Testis (tissue), 3 donors: Measurements from ENCODE around the gene LAMTOR1. TPM values are rescaled to one million over a fixed set of nuclear protein-coding genes. Genes with fewer than 3 reads are reported as not detected.
"Not testable (repeated sequence)": the region's sequence is repeated elsewhere in the genome, so short reads cannot be mapped to it uniquely, and the experiment has no call there.

ENCODE experiments used
- DNase-seq: peaks from one replicate; pipeline ENCODE4 v3.0.0-alpha.2; 2019
- H3K27ac ChIP-seq, 2 donors: fragments of 200-600 bp; sonication (generic); one replicate each; pipeline ENCODE4 v1.5.1; 2019
- H3K27me3 ChIP-seq: fragments of 200-600 bp; sonication (generic); one replicate; pipeline ENCODE4 v1.5.1; 2019
- H3K36me3 ChIP-seq: fragments of 200-600 bp; sonication (generic); one replicate; pipeline ENCODE4 v1.5.1; 2017; ENCODE audit warnings: low read depth; ENCODE audit errors: missing control alignments
- H3K4me1 ChIP-seq: fragments of 200-600 bp; sonication (generic); one replicate; pipeline ENCODE4 v1.5.1; 2019
- H3K4me3 ChIP-seq, 2 donors: fragments of 200-600 bp; sonication (generic); one replicate each; pipeline ENCODE4 v1.5.1; 2017 to 2019
- H3K9me3 ChIP-seq: fragments of 200-600 bp; sonication (generic); one replicate; pipeline ENCODE4 v1.5.1; 2017
- POLR2A ChIP-seq: fragments of 450-650 bp; IDR thresholded peaks from one replicate; pipeline ENCODE4 v1.6.1; 2017; ENCODE audit warnings: antibody characterized with exemption, mild to moderate bottlenecking, moderate library complexity
- WGBS, 2 donors: methylation state at CpG; one replicate each; pipeline ENCODE4 v1.1.5; 2018; 5-methylcytosine and 5-hydroxymethylcytosine counted together
- intact Hi-C: fragments of 100-400 bp; cut with DNase I; formaldehyde crosslinking; loops from one replicate; pipeline ENCODE4 v1.15.1; 2023; ENCODE audit warnings: low total_unique reads
- polyA plus RNA-seq: library from polyadenylated mRNA; stranded (reverse); fragments of 350-450 nt; fragmentation: Illumina TruSeq; extraction: RNeasy Lipid Tissue Mini Kit (QIAGEN cat#74804); gene quantifications from one replicate; pipeline ENCODE4 v1.2.3, GENCODE V29; 2014; ENCODE audit warnings: low read depth, low replicate concordance; ENCODE audit not compliant: insufficient read depth
- total RNA-seq, 2 donors: library from RNA; depleted of rRNA; stranded (reverse); fragments of >200 nt; gene quantifications; one replicate each; pipeline ENCODE4 v1.2.3, GENCODE V29; 2016
- TF ChIP-seq, protein P1 (sequence below), 3 experiments: fragments of 450-650 bp in 2 of 3; fragments of 200-600 bp in 1 of 3; sonication (generic) in 1 of 3; IDR thresholded peaks; one replicate each; pipeline ENCODE4 v1.5.1; 2016 to 2019; ENCODE audit warnings: antibody characterized with exemption in 3 of 3, mild to moderate bottlenecking in 2 of 3, moderate library complexity in 1 of 3

Gene LAMTOR1
- total and polyA plus RNA-seq, 3 donors from 2014 or later = 86.9 to 107 (median 89.0) TPM

DNA sequence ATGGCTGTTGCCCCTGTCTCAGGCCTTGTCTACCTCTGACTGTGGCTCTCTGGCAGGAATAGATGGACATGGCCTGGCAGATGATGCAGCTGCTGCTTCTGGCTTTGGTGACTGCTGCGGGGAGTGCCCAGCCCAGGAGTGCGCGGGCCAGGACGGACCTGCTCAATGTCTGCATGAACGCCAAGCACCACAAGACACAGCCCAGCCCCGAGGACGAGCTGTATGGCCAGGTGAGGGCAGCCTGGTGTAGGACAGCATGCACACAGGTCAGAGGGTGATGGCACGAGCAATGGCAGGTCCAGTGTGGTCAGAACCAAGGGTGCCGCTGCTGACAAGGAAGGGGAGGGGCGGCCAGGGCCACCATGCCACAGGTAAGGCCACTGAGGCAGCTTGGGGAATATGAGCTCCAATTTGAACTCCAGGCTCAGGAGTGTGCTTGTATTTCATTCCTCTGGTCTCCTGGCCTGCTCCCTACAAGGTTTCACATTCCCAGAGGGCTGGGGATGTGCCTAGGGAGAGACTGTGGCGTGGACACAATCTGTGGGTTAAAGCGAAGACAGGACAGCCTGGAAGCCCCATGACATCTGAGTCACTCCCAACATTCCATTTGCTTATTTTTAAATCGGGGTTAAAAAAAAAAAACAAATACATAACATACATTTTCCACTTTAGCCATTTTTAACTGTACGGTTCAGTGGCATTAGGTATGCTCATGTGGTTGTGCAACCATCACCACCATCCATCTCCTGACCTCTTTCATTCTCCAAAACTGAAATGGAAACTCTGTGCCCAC lies 33.0 kb upstream of the LAMTOR1 start:
- 84 to 87% methylated on average over 13 to 14 of the region's 14 CpGs for WGBS, 2 donors
- intact Hi-C loops = no loop called here
- Histone ChIP-seq H3K27me3 (no peaks in the 10 kb centered on the region), H3K27ac (no peak overlapping the region), H3K36me3 (no peaks in the 10 kb centered on the region), H3K4me1 (no peaks in the 10 kb centered on the region), H3K4me3 (no peak overlapping the region), H3K9me3 (no peaks in the 10 kb centered on the region)
- TF ChIP-seq POLR2A = no peak
- TF ChIP-seq, protein P1, sequence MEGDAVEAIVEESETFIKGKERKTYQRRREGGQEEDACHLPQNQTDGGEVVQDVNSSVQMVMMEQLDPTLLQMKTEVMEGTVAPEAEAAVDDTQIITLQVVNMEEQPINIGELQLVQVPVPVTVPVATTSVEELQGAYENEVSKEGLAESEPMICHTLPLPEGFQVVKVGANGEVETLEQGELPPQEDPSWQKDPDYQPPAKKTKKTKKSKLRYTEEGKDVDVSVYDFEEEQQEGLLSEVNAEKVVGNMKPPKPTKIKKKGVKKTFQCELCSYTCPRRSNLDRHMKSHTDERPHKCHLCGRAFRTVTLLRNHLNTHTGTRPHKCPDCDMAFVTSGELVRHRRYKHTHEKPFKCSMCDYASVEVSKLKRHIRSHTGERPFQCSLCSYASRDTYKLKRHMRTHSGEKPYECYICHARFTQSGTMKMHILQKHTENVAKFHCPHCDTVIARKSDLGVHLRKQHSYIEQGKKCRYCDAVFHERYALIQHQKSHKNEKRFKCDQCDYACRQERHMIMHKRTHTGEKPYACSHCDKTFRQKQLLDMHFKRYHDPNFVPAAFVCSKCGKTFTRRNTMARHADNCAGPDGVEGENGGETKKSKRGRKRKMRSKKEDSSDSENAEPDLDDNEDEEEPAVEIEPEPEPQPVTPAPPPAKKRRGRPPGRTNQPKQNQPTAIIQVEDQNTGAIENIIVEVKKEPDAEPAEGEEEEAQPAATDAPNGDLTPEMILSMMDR (IDR thresholded peaks at IDR 0.05) = no peak
- no peak for DNase-seq

DNA sequence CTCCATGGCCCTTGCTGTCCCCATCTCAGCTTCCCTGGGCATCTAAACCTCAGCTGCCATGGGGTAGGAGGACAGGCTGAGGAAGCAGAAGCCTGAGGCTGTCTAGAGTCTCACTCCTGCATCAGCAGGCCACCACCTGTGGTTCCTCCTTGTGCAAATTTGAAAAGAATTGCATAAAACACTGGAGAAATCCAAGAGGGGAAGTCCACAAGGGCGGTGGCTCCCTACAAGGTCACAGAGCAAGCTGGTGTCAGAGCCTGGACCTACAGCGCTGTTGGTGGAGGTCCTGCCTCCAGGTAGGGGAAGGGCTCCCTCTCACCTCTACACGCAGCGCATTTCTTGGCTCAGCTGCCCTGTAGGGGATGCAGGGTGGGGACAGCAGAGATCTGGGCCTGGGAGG lies 32.4 kb upstream of the LAMTOR1 start, which contains the start of gene FOLR3:
Gene FOLR3, plus strand, starts transcription at position 253 of the 400 bp plus-strand sequence. CDS start 228 bp downstream, outside the sequence.
- DNase-seq, H3K4me3 ChIP-seq, H3K27ac ChIP-seq, H3K4me1 ChIP-seq, H3K27me3 ChIP-seq, H3K36me3 ChIP-seq, intact Hi-C loops, H3K9me3 ChIP-seq: not testable (repeated sequence)
- 77 to 80% methylated on average over 1 to 4 of the region's 4 CpGs for WGBS, 2 donors

DNA sequence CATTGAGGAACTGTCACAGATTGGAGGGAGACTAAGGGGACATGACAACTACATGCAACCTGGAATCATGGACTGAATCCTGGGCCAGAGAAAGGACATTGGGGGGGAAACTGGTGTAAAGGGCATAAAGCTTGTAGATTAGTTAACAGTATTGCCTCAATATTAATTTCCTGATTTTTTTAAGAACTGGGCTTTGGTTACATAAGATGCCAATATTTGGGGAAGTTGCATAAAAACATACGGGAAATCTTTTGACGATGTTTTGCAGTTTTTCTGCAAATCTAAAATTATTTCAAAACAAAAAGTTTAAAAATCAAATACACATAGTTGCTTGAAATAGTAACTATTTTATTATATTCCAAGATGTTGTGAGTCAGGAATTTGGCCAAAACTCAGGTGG lies 29.5 kb upstream of the LAMTOR1 start:
- 75 to 76% methylated on average over 2 of the region's 2 CpGs for WGBS, 2 donors
- Histone ChIP-seq H3K36me3 (no peaks in the 10 kb centered on the region), H3K9me3 (no peaks in the 10 kb centered on the region), H3K27ac (no peak overlapping the region), H3K4me3 (no peak overlapping the region), H3K4me1 (no peaks in the 10 kb centered on the region), H3K27me3 (no peaks in the 10 kb centered on the region)
- TF ChIP-seq, protein P1 (IDR thresholded peaks at IDR 0.05) = no peak
- TF ChIP-seq POLR2A = no peak
- no peak for DNase-seq
- intact Hi-C loops = no loop called here

DNA sequence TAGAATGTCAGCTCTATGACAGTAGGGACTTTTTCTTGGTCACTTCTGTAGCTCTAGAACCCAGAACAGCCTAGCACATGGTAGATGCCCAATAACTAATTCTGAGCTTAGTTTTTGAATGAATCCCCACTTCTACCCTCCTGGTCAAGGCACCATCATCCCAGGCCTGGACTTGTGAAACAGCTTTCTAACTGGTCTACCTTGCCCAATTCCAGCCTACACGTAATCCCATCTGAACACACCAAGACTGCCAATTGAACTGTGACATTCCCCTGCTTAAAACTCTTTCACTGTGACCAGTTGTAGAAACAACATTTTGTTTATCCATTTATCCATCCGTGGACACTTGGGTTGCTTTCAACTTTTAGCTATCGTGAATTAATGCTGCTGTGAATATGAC lies 26.3 kb upstream of the LAMTOR1 start:
- H3K27ac ChIP-seq = no peak overlapping the region
- intact Hi-C loops = no loop called here
- no peaks in the 10 kb centered on the region for H3K9me3 ChIP-seq
- no peaks in the 10 kb centered on the region for H3K4me1 ChIP-seq
- no peaks in the 10 kb centered on the region for H3K27me3 ChIP-seq
- no peak for DNase-seq
- TF ChIP-seq, protein P1 (IDR thresholded peaks at IDR 0.05) = no peak
- no peak for TF ChIP-seq POLR2A
- 84 to 86% methylated on average over 3 of the region's 3 CpGs for WGBS, 2 donors
- no peak overlapping the region for H3K4me3 ChIP-seq
- H3K36me3 ChIP-seq = no peaks in the 10 kb centered on the region

DNA sequence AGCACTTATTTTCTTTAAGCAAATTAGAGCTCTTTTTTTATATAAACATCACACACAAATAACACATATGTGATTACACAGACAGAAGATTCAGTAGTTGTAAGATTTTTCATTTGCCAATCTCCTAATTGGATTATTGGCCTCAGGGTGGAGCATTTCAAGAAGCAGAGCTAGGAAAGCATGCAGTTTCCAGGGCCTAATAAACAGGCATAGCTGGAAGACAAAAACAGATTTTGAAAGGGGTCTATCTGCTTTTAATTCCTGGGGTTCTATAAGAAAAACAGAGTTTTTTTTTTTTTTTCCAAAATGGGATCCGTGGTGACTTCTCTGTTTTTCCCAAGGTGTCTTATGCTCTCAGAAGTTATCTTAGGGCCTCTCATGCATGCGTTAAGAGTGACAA lies 24.8 kb upstream of the LAMTOR1 start:
- no peaks in the 10 kb centered on the region for H3K9me3 ChIP-seq

More for the DNA sequence above, 24.8 kb upstream of the LAMTOR1 start:
- Histone ChIP-seq H3K27ac (no peak overlapping the region), H3K4me1 (no peaks in the 10 kb centered on the region), H3K27me3 (no peaks in the 10 kb centered on the region), H3K4me3 (no peak overlapping the region), H3K36me3 (no peaks in the 10 kb centered on the region)
- DNase-seq = no peak
- intact Hi-C loops = no loop called here
- 62 to 80% methylated on average over 2 of the region's 2 CpGs for WGBS, 2 donors
- TF ChIP-seq, protein P1 (IDR thresholded peaks at IDR 0.05) = no peak
- no peak for TF ChIP-seq POLR2A
